Activated T-helper 1 cell treated with anti-CD3 and anti-CD28 coated beads, Interleukin-2, amount 50 U/mL, for 16 hours (primary cell): ENCODE measurements around the gene MTREX.

ENCODE experiments used
- DNase-seq, 2 donors: peaks; one replicate each; pipeline ENCODE4 v3.0.0-alpha.2; 2020; ENCODE audit warnings: low read depth in 1 of 2, low spot score in 1 of 2

Gene MTREX

GRCh38 chr5:55427157-55427556 is 119.4 kb downstream of the MTREX start:
- DNase-seq: no peak

GRCh38 chr5:55429221-55429612 is 121.4 kb downstream of the MTREX start:
- no peak for DNase-seq

GRCh38 chr5:55429613-55430253 is 121.9 kb downstream of the MTREX start:
- no peak for DNase-seq

GRCh38 chr5:55432549-55432948 is 124.8 kb downstream of the MTREX start:
- no peak for DNase-seq

GRCh38 chr5:55437452-55437851 is 129.7 kb downstream of the MTREX start:
- DNase-seq: no peak

- DNase-seq: no peak
These were observed 130.0 kb downstream of the MTREX start for GRCh38 chr5:55437859-55438206.

- DNase-seq: no peak
These were observed 131.2 kb downstream of the MTREX start for GRCh38 chr5:55438998-55439397.

- no peak for DNase-seq
These were observed 132.4 kb downstream of the MTREX start for GRCh38 chr5:55440188-55440646.

GRCh38 chr5:55441107-55441771 is 133.4 kb downstream of the MTREX start:
- DNase-seq: no peak

GRCh38 chr5:55441954-55442353 is 134.2 kb downstream of the MTREX start:
- no peak for DNase-seq

- no peak for DNase-seq
These were observed 138.0 kb downstream of the MTREX start for GRCh38 chr5:55445791-55446190.

- no peak for DNase-seq
These were observed 139.0 kb downstream of the MTREX start for GRCh38 chr5:55446640-55447351.

- no peak for DNase-seq
These were observed 142.4 kb downstream of the MTREX start for GRCh38 chr5:55450050-55450765.

- DNase-seq: no peak
These were observed 144.2 kb downstream of the MTREX start for GRCh38 chr5:55451976-55452375.

- no peak for DNase-seq
These were observed 145.4 kb downstream of the MTREX start for GRCh38 chr5:55453211-55453610.

- DNase-seq: no peak
These were observed 146.5 kb downstream of the MTREX start for GRCh38 chr5:55454282-55454681.

GRCh38 chr5:55456216-55456895 is 148.6 kb downstream of the MTREX start:
- DNase-seq: no peak

- DNase-seq: no peak
These were observed 151.8 kb downstream of the MTREX start for GRCh38 chr5:55459572-55459971.

- DNase-seq: no peak
These were observed 155.8 kb downstream of the MTREX start for GRCh38 chr5:55463613-55464012.

GRCh38 chr5:55467862-55468551 is 160.2 kb downstream of the MTREX start:
- no peak for DNase-seq

- DNase-seq: no peak
These were observed 162.1 kb downstream of the MTREX start for GRCh38 chr5:55469839-55470238.
